HCEC 1CT (cell line): ENCODE measurements around the gene GUCA1A.
"Not testable (repeated sequence)": the region's sequence is repeated elsewhere in the genome, so short reads cannot be mapped to it uniquely, and the experiment has no call there.

ENCODE experiments used
- DNase-seq: peaks from one replicate; pipeline ENCODE4 v3.0.0-alpha.2; 2017

Gene GUCA1A

GRCh38 chr6:42216495-42216894 lies 43.3 kb downstream of the GUCA1A start:
- not testable (repeated sequence) for DNase-seq

DNA sequence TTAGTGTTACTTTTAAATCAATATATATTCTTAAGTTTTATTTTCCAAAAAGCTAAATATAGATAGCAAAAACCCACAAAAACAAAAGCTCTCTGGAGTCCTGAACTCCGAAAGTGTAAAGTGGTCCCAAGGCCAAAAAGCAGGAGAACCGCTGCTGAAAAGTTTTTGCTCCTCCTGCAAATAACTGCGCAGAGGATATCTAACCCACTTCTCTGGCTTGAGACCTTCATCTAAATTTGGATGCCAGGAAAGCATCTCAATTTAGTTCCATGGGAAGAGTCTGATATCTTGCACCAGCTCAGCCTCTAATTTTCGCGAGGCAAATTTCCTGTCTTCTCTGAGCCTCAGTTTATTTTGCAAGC lies 44.0 kb downstream of the GUCA1A start:
- DNase-seq: no peak

GRCh38 chr6:42217519-42218367 lies 44.6 kb downstream of the GUCA1A start, which contains the start of gene MRPS10:
MRPS10 (minus strand) TSS chr6:42217861; CDS start chr6:42217849, 12 bp downstream.
- DNase-seq: peak; percentile 96

- DNase-seq: no peak
These were observed 47.6 kb downstream of the GUCA1A start for GRCh38 chr6:42220807-42221206.

GRCh38 chr6:42221546-42221945 lies 48.4 kb downstream of the GUCA1A start:
- no peak for DNase-seq

GRCh38 chr6:42222448-42222847 lies 49.3 kb downstream of the GUCA1A start:
- DNase-seq: no peak

DNA sequence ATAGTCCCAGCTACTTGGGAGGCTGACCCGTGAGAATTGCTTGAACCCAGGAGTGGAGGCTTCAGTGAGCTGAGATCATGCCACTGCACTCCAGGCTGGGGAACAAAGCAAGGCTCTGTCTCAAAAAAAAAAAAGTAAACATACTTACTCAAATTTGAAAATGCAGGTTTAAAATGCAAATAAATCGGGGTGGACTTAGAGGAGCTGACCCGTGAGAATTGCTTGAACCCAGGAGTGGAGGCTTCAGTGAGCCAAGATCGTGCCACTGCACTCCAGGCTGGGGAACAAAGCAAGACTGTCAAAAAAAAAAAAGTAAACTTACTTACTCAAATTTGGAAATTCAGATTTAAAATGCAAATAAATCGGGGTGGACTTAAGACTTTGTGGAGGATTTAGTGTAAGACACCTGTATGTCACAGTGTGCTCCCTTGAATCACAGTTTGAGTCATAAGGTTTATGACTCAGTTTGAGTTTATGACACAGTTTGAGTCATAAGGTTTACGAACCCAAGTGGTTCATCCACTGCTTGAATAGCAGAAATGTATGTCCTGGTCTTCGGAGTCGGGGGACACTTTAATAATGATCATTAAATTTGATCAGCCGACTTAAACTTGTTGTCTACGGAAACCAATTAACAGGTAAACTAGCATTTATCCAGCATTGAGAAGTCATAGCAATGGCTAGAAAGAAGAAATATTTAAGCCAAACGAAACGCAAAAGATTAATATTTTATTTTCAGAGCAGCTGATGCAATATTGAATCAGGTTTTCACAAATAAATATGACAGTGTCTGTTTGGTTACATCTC lies 51.3 kb downstream of the GUCA1A start:
- DNase-seq: peak; percentile 93

DNA sequence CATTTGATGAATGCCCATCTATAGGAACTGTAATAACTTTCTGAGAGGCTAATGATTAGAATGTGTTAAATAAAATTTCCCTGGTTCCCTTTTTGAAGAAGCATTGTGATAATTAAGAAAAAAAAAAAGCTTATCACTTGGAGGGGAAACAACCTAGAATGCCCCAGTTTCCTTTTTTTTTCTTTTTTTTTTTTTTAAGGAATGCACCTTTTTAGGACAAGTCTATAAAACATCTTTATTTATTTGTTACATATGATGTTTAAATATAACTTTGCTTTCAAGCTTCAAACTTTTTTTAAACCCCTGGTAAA lies 51.8 kb downstream of the GUCA1A start:
- no peak for DNase-seq

GRCh38 chr6:42225419-42225818 lies 52.3 kb downstream of the GUCA1A start:
- DNase-seq: no peak

- peak; percentile 71 for DNase-seq
These were observed 53.0 kb downstream of the GUCA1A start for GRCh38 chr6:42226161-42226611.

DNA sequence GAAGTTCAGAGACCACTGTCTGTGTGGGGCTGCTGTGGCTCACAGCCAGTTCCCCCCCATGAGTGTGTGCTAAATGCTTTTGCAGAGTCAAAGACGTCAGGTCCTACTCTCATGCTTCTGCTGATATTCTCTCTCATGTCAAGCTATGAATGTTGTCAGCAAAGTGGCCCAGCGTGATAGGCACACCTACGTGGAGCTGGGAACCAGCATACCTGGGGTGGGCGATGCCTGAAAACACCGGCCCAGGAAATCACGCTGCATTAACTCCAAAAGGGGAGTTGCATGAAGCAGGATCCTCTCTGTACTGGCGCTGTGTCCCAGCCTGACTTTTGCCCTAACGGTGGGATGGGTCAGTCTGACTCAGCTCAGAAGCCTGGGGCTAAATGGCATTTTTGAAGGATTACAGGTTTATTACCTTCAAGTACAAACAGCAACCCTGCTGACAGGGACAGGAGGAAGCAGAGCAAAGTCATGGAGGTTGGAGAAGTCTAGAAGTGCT lies 53.5 kb downstream of the GUCA1A start:
- peak; percentile 60 for DNase-seq

DNA sequence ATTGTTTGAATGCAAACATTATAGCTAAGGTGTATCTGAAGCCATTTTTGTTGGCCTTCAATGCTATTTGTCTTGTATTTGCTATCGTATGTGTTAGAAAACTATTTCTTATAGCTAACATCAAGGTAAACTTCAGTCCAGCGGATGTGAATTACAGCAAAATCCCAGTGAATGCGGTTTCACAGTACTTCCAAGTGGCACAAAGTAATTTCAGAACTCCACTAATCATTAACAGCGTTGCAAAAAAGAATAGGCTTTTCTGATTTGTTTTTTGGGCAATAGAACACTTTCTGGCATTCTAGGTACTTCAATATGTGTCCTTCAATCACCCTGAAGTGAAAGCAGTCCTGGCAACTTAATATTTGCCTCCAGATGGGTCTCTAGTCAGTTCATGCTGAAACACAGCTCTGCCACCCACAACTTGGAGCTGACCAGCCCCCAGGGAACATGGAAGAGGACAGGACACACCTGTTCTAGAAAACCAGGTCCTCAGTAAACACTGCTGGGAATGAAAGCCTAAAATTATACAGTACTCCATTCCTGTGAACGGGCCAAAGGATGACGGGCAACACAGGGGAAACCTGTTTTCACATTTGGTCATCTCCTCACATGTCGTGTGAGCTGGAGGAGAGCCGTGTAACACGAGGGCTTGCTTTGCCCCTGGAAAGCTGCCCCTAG lies 54.1 kb downstream of the GUCA1A start:
- DNase-seq: no peak

- no peak for DNase-seq
These were observed 55.1 kb downstream of the GUCA1A start for GRCh38 chr6:42228305-42228704.
